ENCODE measurements around the gene MTRF1L.

- TF ChIP-seq CTCF (IDR thresholded peaks at IDR 0.05): no peak
- TF ChIP-seq POLR2A (IDR thresholded peaks at IDR 0.05): no peak
Observed at GRCh38 chr6:152978058-152978457, 24.5 kb downstream of the MTRF1L start.
